ENCODE results near the gene MAGIX.
A peak's percentile ranks its signal among the peaks of the same experiment; 100 is the strongest.
"Not testable (repeated sequence)": the region's sequence is repeated elsewhere in the genome, so short reads cannot be mapped to it uniquely, and the experiment has no call there.

MAGIX gene

DNA sequence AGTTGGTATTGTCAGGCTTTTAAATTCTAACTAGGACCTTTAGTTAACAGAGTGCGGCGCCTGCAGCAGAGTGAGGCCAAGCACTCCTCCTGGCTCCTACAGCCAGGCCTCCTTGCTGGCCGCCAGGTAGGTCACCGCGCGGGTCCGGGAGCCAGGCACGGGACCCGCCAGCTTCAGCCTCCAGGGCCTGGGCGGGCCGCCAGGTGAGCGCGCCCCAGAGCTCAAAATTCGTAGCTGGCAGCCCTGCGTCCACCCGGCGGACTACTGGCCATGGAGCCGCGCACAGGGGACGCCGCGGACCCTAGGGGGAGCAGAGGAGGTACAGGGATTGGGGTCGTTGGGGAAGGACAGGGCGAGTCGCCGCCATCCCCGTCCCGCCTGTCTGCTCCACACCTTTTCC, at the start of gene MAGIX:
MAGIX (plus strand) TSS at position 139 of the 400 bp plus-strand sequence; CDS start at position 271, 132 bp downstream.
- DNase-seq: no peak

DNA sequence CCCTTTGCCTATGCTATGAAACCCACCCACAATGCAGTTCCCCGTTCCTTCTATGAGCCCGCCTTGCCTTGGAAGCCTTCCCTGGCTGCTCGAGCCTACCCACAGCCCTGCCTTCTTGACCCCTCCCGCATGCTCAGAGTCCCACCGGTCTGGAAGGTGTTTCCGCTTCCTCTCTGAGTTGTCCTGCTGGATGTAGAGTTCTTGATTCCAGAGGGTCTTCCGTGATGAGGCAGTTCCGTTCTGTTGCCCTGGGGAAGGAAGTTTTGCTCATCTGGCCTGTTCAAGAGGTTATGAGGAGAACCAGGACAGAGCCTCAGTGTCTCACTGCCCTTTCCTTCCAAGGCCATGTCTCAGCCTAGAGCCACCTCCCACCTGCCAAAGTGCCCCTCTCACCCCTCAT, 46.5 kb upstream of the MAGIX start:
- no peak for DNase-seq

DNA sequence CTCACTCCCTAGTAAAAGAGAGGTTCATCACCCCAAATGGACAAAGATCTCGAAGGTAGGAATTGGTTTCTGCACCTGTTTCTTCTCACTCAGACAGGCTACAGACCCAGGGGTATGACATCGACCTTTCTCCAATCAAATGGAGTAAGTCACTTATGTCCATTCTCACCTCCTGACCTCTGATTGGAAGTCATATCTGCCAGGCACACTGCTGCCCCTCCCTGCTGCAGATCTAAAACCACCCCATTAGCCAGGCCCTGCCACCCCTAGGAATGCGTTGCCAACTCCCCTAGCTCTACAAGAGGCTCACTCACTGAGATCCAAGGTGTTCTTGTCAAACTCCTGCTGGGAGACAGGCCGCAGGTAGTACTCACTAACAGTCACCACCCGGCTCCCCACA, 45.8 kb upstream of the MAGIX start:
- DNase-seq: no peak

DNA sequence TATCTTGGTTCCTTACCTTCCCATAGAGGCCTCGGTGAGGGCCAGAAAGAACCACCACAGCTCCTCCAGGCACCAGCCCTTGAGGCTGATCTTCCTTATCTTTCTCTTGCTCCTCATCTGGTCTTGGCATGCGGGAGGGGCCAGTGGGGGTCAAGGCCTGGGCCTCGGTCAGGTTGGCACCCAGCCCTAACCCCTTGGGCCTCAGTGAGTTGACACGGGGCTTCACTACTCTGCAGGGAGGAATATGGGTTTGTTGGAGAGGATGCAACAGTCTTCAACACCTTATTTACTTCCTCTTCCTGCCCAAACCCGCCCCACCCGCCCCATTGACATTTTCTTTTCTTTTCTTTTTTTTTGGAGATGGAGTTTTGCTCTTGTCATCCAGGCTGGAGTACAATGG, 45.0 kb upstream of the MAGIX start:
- DNase-seq: no peak

DNA sequence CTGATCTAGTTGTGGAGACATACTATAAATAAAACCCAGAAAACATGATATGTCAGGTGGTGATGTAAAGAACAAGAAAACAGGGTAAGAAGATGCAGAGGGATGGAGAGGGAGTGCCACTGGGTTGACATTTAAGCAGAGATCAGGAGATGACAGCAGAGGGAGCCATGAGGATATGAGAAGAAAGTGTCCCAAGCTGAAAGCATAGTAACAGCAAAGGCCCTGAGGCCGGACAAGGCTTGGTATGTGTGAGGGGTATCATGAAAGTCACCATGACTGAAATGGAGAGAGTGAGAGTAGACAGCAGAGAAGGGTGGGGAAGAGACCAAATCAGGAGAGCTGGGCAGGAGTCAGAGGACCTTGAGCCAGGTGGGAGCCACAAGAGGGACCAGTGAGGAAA, 42.5 kb upstream of the MAGIX start:
- DNase-seq: no peak

DNA sequence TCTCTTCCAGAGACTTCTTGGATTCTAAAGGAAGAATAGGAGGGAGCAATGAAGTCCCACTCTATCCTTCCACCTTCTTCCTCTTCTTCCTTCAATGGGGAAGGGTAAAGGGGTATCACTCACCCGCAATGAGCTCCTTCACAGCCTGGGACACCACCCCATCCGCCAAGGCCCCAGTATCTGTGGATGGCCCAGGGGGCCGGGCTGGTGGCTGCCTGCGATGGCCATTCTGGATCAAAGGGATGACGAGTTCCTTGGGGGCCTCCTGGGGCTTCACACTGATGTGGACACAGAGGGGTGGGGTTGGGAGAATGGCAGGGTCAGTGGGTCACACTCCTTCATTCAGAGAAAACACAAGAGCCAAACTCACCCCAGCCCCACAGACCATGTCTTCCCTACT, 40.1 kb upstream of the MAGIX start:
- no peak for DNase-seq

DNA sequence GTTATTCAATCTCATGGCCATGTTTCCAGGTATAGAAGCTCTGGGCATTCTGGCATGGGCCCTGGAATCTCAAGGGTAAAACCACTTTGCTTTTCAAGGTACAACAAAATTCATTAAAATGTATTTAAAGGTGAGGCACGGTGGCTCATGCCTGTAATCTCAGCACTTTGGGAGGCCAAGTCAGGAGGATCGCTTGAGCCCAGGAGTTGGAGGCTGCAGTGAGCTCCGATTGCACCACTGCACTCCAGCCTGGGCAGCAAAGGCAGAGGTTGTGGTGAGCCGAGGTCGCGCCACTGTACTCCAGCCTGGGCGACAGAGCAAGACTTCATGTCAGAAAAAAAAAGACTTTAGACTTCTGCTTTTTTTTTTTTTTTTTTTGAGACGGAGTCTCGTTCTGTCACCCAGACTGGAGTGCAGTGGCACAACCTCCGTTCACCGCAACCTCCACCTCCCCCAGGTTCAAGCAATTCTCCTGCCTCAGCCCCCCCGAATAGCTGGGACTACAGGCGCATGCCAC, 34.8 kb upstream of the MAGIX start:
- not testable (repeated sequence) for DNase-seq

DNA sequence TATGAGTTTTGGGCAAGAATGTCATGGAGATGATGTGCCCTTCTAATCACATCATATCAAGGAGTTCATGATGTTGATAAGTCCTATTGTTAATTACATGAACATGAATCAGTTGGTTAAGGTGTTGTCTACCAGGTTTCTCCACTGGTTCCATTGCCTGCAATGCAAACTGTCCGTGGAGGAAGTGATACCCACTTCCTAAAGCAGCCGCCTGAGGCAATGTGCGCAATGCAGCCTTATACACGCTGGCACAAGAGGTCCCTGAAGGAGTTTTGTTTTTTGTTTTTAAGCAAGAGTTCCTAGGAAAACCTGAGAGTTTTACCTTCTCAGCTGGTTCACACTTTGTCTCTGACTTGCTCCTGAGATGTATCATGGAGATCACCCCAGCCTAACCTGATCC, 33.1 kb upstream of the MAGIX start:
- DNase-seq: no peak

DNA sequence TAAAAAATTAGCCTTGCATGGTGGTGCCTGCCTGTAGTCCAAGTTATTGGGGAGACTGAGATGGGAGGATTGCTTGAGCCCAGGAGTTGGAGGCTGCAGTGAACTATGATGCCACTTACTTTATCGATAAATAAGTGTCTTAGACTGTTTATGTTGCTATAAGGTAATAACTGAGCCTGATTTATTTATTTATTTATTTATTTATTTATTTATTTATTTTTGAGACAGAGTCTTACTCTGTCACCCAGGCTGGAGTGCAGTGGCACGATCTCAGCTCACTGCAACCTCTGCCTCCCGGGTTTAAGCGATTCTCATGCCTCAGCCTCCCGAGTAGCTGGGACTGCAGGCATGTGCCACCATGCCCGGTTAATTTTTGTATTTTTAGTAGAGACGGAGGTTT, 30.3 kb upstream of the MAGIX start:
- DNase-seq: not testable (repeated sequence)

DNA sequence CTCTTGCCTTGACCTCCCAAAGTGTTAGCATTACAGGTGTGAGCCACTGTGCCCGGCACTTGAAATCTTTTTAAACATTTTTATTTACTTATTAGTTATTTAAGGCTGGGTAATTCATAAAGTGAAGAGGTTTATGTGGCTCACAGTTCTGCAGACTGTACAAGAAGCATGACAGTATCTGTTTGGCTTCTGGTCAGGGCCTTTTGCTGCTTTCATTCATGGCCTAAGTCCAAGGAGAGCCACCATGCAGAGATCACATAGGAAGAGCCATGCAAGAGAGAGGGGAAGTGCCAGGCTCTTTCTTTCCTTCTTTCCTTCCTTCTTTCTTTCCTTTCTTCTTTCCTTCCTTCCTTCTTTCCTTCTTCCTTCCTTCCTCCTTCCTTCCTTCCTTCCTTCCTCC, 28.8 kb upstream of the MAGIX start:
- DNase-seq: no peak

DNA sequence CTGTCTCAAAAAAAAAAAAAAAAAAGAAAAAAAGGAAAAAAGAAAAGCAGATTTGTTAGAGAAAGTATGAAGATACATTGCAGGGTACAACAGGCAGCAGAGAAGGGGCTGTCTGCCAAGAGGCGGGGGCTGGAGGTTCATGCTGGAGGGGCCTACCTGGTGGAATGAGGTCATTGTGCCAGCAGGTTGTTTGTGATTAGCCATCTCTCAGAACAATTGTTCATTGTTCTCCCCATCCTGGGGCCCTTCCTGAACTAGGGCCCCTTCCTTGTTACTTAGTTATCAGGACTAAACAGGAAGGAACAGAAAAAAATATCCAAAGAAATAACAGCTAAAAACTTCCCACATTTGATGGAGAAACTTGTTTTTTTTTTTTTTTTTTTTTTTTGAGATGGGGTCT, 25.1 kb upstream of the MAGIX start:
- no peak for DNase-seq

DNA sequence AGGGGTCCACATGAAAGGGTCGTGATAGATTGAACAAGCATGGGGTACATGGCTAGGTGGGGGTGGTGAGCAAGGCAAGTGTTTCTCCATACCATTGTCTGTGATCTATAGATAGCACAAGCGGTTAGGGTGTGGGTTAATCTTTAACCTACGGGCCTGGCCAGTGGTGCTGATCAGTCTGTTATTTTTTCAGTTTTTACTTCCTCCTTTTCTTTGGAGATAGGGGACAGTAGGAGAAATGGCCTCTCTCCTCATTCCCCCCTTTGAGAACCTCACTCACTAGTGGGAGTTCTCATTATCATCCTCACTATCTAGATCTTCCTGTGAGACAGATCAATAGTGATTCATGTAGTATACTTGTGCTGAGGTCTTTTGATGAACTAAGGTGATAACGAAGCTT, 22.8 kb upstream of the MAGIX start:
- no peak for DNase-seq

DNA sequence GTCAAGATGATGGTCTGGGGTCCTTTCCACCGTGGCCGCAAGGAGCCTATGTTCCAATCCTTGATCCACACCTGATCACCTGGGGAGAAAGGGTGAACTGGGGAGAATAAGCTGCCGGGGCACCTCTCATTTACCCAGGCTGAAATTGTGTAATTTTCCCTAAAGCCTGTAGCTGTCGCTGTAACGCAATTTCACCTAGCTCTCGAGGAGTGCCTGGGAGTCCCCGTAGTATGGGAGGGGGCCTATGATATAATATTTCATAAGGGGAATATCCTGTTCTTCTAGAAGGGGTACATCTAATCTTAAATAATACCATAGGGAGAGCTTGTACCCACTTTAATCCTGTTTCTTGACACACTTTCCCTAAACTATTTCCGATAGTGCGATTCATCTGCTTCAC, 20.3 kb upstream of the MAGIX start:
- DNase-seq: not testable (repeated sequence)

DNA sequence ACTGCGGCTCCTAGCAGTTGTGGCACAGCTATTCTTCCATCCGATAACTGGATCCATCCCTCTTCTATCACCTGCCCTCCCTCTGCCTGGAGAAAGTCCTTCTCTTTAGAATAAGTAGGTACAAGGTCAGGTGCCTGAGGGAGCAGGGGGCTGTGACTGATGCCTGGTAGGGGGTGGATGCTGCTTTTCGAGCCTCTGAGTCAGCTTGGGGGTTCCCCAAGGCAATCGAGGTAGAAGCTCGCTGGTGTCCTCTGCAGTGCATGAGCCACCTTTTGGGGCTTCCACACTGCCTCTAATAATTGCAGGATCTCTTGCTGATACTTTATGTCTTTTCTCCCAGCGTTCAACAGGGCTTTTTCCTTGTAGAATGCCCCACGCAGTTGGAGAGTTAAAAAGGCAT, 19.4 kb upstream of the MAGIX start:
- DNase-seq: not testable (repeated sequence)

DNA sequence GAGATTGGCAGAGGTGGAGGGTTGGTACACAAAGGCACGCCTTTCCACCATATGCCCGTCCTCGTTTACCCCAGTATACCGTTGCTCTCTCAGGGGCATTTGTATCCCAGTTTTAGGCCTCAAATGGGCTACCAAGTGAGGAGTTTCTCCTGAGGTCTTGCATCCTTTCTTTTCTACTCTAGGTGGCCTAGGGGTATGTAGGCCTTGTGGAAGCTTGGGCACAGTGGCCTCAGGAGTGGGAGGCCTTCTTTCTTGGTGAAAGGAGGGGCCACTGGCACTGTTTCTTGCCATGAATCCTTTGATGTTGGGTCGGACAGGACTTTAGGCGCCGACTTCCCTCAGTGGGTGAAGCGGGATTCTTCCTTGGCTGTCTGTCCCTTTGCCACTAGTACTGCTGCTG, 15.3 kb upstream of the MAGIX start:
- DNase-seq: no peak

DNA sequence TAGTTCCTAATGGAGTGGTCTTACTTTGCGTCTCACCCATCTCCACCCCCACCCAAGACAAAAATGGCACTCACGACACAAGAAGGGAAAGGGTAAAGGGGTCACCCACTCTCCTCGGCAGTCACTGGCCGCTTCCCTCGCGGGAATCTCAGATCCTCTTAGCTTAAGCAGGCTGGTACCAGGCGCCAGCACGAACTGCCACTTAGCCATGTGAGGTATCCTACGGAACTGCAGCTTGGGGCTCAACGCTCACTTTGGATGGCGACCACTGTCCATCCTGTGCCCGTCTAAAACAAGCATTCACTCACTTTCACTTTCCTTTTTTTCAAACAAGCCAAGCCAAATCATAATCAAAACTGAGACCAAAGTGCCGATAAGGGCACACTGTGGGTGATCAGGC, 14.6 kb upstream of the MAGIX start:
- DNase-seq: no peak

DNA sequence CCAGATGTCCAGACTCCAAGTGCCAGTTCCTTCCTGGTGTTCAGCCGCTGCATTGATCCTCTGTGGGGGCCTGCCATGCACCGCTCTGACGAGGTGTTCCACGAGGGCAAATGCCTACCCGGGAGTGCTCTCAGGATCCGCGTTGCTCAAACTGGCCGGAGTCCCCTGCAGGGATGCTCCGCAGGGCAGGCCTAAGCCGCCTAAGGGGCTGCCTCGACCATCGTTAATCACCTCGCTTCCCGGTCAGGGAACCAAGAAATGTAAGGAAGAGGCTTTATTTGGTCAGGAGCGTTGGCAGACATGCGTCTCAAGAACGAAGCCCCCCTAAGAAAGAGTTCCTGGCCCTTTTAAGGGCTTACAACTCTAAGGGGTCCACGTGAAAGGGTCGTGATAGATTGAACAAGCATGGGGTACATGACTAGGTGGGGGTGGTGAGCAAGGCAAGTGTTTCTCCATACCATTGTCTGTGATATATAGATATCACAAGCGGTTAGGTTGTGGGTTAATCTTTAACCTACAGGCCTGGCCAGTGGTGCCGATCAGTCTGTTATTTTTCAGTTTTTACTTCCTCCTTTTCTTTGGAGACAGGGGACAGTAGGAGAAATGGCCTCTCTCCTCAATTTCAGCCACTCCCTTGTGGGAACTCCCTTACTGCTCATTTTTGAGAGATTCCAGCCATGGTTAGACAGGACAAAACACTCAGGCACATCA, 14.0 kb upstream of the MAGIX start:
- DNase-seq: not testable (repeated sequence)

DNA sequence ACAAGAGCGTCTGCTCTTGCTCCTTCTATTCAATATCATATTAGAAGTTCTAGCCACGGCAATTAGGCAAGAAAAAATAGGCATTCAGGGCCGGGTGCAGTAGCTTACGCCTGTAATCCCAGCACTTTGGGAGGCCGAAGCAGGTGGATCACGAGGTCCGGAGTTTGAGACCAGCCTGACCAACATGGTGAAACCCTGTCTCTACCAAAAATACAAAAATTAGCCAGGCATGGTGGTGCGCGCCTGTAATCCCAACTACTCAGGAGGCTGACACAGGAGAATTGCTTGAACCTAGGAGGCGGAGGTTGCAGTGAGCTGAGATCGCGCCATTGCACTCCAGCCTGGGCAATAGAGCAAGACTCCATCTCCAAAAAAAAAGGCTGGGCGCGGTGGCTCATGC, 13.3 kb upstream of the MAGIX start:
- not testable (repeated sequence) for DNase-seq

DNA sequence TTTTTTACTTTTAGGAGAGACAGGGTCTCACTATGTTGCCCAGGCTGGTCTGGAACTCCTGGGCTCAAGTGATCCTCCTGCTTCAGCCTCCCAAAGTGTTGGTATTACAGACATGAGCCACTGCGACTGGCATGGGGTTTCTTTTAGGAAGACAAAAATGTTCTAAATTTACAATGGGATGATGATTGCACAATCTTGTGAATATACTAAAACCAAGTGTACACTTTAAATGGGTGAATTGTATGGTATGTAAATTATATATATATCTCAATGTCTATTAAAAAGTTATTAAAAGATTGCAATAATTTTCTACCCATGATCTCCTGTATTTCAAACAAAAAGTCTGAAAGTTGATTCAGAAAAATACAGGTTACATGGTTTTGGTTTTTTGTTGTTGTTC, 9.1 kb upstream of the MAGIX start:
- DNase-seq: no peak

DNA sequence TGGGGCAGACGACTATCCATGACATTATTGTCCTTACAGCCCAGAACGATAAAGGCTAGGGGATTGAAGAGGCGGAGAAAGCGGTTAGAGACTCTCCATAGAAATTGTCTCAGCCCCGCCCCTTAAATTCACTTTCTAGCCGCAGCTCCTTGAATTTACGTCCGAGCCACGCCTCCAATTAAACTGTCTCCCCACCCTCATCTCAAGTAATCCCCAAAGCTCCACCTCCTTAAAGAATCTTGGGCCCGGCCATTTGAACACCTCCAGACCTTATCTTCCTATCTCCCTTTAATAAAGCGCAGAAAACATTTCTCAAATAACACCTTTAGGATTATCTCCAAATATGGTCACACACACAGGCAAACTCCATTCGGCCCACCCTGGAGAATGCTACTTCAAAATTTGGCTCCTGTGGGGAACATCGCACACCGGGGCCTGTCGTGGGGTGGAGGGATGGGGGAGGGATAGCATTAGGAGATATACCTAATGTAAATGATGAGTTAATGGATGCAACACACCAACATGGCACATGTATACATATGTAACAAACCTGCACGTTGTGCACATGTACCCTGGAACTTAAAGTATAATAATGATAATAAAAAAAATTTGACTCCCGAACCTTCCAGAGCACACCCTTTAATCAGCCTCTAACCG, 7.2 kb upstream of the MAGIX start:
- DNase-seq: peak; percentile 27

DNA sequence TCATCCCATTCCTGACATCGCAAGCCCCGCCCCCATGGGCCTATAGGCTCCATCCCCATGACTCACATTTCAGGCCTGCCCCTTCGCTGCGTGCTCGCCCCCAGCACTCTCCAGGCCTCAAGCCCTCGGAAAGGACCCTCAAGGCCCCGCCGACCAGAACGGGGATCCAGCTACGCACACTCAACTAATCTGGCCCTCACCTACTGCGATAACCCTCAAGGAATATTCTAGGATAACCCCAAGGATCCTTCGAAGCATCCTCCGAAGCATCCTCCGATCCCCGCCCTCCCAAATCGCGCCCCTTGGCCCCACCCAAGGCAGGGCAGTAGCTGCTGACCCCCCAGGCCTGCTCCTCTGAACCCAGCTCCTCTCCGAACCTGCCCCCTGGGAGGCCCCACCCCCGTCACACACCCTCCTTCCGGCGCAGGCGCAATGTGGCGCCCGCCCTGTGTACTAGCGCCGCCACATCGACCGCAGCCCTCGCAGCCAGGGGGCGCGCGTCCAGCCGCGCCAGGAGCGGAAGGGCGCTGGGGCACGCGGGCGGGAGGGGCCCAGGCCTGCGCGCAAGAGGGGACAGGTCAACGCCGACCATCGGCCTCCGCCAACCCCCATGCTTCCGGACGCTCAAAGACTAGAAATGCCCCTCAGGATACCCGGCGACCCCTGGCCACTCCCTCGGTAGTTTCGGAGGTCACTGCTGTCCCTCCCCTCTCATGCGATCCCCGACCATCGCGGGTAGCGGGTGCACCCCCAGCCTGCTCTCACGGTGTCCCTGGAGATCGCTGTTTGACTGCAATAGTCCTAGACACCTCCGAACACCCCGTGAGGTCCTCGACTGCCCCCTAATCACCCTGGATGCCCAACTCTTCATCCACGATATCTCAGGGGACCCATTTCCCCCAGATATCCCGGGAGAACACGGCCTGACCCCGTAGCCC, 6.4 kb upstream of the MAGIX start:
- peak; percentile 75 for DNase-seq

DNA sequence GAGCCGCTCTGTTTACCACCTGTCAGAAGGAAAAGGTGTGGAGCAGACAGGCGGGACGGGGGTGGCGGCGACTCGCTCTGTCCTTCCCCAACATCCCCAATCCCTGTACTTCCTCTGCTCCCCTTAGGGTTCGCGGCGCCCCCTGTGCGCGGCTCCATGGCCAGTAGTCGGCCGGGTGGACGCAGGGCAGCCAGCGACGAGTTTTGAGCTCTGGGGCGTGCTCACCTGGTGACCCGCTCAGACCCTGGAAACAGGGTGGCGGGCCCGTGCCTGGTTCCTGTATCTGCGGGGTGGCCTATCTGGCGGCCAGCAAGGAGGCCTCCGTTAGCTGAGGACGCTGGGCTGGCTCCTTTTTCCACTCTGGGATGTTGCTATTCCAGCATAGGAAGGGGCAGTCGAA, 5.4 kb upstream of the MAGIX start:
- DNase-seq: no peak

DNA sequence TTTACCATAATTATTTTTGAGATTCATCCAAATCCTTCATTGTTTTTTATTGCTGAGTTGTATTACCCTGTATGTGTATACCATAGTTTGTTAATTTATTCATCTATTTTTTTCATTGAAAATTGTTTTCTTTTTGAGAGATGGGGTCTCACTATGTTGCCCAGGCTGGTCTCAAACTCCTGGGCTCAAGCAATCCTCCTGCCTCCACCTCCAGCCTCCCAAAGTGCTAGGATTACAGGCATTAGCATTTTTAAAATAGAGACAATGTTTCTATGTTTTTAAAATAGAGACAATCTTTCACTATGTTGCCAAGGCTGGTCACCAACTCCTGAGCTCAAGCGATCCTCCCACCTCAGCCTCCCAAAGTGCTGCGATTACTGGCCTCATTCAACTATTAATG, 1.6 kb upstream of the MAGIX start:
- no peak for DNase-seq

DNA sequence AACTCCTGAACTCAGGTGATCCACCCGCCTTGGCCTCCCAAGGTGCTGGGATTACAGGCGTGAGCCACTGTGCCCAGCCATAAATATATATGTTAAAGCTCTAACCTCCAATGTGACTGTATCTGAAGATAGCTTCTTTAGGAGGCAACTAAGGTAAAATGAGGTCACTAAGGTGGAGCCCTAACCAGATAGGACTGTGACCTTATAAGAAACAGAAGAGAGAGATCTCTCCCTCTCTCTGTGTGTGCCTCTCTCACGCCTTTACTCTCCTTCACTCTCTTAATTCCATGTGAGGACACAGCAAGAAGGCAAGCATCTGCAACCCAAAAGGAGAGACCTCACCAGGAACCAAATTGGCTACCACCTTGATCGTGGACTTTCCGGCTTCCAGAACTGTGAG, 926 bp upstream of the MAGIX start:
- no peak for DNase-seq

All from NCI-H1105 treated with DMSO at 0.1 percent for 48 hours (cell line).